Lung microvascular endothelial cell (primary cell): ENCODE measurements around the gene MTUS2. TPM values are rescaled to one million over a fixed set of nuclear protein-coding genes. Genes with fewer than 3 reads are reported as not detected.

Source experiments
- DNase-seq, 2 donors: peaks; one replicate each; pipeline versions ENCODE4 v3.0.0 to v3.0.0-alpha.2; 2010; ENCODE audit warnings: low read depth in 2 of 2
- total RNA-seq: library from RNA; depleted of rRNA; stranded (reverse); fragments of >200 nt; gene quantifications from 2 replicates; pipeline ENCODE4 v1.2.1, GENCODE V29; 2014

Gene MTUS2
- total RNA-seq, 1 donor from 2014 or later = not detected

DNA sequence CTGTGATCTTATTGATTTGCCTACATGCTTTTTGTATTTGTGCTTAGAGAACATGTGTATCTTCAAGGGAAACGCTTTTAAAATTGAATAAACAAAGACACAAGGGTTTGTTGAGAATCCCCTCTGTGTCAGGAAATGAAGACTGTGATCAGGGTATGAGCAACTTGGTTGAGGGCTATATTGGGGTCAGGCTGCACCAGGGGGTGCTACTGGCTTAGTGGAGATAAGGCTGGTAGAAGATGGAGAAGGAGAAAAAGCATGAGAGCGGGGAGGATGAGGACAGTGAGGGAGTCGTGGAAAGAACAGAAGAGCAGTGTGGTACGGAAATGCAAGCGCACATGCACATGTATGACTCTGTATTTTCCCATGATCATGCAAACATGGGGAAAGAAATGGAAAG is 201.6 kb downstream of the MTUS2 start:
- no peak for DNase-seq

DNA sequence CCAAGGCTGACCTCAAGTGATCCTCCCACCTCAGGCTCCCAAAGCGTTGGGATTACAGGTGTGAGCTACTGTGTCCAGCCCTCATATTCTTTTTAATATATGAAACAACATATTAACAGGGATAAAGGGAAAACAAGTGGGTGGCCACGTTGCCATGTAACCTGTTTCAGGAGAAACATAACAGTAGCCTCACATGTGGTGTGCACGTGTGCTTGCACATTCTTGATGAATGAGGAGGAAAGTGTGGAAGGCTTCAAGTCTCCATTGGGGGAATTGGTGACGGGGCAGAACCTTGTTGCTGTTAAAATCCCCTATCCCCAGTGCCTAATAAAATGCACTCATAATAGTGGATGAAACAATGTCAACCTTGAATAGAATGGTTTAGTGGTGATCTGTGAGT is 202.3 kb downstream of the MTUS2 start:
- DNase-seq = no peak

DNA sequence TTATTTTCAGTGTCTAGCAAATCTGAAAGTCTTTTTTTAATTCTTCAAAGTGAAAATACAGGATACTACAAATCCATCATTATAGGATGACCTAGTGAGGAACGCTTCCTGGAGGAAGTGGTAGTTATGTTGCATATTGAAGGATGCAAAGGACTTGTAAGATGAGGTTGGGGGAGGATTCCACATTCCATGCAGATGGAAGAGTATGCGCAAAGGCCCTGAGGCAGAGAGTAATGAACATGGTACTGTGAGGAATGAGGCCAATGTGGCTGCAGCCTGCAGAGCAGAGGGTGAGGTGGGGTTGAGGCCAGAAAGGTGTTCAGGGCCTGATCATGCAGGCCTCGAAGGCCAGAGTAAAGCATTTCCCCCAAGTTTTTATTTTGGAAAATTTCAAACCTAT is 202.8 kb downstream of the MTUS2 start:
- no peak for DNase-seq

DNA sequence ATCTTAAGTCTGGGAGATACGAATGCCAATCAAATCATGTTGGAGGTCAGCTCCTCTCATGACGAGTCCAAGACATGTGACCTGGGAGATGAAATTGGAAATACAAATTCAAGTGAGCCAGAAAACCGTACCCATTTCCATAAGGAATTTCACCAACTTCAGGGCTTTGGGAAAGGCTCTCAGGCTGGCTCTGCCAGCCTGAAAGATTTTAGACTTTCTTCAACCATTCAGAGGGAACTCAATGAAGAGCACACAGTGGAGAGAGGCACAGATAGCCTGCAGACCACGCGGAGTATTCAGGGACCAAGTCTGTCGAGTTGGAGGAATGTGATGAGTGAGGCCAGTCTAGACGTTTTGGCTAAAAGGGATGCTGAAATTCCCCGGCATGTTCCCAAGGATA is 204.6 kb downstream of the MTUS2 start:
- no peak for DNase-seq

DNA sequence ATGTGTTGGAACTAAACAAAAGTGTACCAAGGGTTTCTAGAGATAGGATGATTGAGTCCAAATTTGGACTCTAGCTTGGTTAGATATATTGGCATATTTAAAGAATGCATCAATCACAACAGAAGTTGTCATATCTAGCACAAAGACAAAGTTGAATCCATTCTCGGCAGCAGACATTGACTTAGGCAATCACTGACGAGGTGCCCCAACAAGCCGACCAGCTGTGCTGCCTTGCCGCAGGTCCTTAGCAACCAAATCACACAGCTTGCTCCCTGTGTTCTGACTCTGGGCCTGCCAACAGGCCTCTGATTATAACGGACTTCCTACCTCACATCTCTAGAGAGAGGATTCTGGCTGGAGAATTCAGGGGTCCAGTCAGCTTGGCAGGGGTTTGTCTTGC is 208.7 kb downstream of the MTUS2 start:
- DNase-seq = no peak

DNA sequence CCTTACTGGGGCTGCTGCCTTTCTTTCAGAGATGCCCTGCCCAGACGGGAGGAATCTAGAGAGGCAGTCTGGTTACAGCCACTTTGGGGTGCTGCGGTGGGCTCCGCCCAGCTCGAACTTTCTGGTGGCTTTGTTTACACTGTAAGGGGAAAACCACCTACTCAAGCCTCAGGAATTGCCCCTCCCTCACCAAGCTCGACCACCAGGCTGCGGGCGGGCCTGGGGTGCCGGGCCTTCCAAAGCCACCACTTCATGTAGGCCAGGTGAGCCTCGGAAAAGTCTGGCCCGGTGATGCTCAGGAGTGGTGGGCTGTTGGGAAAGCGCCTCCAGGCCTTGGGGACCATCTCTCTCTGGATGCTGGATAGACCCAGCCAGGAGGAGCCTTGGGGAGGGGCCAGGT is 218.6 kb downstream of the MTUS2 start:
- DNase-seq = no peak

DNA sequence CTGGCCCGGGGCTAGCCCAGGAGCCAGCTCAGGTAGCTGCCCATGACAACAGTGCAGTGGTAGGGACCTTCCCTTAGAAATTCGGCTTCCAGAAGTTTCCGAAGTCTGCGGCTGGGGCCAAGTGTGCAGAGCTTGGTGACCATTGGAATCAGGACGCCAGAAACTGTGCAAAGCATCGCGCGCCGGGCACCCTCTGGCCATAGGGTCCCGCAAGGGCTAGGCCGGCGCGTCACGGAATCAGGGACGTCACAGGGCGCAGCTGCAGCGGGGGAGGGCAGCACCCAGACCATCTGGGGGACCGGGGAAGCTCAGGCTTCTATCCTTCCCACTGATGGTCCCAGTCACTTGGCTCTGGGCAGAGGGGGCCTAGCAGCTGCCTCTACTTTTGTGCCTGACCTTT is 219.1 kb downstream of the MTUS2 start:
- no peak for DNase-seq

DNA sequence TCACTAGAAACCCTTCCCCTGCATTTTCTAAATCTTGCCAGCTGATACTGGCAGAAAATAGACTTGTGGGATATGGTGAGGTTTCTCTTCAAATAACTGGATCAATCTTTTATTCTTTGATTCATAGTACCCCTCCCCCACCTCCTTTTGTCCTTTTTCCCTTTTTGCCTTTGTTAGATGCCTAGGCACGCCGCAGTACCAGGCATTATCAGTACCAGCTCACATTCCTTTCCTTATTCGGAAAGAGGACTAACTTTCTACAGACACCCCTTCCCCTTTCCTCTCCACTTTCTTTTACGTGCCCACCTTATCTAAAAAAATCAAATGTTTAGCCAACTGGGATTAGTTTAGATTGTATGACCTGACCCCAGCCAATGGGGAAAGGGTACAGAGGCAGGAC is 226.4 kb downstream of the MTUS2 start:
- DNase-seq = no peak

DNA sequence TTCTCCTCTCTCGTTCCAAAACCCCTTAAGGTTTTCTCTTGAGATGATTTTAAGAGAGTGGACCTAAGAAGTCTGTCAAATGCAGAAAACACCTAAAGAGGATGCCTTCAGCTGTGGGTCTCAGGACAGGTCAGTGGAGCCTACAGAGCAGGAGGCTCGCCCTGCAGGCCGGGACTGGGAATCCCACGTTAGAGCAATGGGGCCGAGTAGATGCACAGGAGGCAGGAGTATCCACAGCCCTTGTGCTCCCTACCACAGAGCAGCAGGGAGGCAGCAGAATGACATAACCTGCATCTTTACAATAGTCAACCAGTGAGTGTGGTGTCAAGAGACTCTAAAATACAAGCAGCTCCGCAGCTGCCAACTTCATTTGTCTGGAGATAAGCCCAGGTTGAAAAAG is 229.4 kb downstream of the MTUS2 start:
- no peak for DNase-seq

DNA sequence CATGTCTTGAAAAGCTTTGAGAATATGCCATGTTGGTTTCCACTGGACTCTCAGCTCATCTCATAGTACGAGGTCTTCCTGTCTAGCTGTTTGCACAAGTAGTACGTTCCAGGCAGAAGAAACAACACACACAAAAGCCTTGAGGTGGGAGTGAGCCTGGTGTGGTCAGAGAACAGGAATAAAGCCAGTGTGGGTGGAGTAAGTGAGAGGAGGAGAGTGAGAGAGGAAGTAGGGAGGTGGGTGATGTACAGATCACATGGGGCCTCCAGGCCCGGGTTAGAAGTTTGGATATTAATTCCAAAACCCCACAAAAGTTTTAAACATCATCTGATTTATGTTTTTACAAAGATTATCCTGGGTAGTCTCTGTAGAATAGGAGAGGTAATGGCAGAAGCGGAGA is 230.6 kb downstream of the MTUS2 start:
- no peak for DNase-seq

DNA sequence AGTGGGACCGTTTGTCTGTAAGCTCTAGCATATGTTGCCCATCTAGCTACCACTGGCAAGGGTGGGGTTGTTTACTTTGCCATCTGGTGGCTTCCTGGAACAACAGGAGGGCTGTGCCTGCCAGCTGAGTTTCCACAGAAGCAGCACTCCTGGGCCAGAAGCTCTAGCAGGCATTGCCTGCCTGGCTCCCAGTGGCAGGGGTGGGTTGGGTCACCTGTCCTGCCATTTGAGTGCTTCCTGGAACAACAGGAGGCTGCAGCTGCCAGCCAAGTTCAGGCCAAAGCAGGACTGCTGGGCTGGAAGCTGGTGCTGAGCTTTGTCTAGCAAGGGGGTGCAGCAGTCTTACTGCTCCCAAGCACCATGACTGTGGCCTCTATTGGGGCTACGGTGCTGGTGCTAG is 239.7 kb downstream of the MTUS2 start:
- no peak for DNase-seq

DNA sequence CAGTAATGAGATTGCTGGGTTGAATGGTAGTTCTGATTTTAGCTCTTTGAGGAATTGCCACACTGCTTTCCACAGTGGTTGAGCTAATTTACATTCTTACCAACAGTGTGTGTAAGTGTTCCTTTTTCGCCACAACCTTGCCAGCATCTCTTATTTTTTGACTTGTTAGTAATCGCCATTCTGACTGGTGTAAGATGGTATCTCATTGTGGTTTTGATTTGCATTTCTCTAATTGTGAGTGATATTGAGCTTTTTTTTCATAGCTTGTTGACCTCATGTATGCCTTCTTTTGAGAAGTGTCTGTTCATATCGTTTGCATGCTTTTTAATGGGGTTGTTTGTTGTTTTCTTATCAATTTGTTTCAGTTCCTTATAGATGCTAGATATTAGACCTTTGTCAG is 245.0 kb downstream of the MTUS2 start:
- no peak for DNase-seq

DNA sequence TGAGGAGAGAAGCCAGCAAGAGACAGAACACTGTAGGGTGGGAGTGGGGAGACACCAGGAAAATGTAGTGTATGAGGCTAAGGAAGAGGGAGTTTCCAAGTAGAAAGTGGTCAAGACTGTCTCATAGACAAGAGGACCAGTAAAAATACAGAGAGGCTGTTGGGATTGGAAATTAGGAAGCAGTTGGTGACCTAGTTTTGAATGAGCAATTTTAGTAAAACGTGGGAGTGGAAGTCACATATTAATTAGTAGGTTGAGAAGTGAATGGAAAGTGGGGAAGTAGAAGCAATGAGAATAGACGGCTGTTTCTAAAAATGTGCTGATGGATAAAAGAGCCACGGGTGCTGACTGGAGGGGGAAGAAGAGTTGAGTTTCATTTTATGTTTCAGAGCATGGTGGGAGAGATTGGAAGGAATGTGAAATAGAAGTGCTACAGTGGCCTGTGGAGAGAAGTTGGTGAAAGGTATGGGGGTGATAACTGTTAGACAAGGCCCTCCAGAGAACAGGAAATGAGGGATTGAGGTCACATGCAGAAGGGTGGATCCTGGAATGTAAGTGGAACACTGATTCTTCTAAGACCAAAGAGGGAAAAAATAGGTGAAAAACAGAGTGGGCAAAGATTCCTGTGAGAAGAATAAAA is 247.3 kb downstream of the MTUS2 start:
- DNase-seq = no peak

DNA sequence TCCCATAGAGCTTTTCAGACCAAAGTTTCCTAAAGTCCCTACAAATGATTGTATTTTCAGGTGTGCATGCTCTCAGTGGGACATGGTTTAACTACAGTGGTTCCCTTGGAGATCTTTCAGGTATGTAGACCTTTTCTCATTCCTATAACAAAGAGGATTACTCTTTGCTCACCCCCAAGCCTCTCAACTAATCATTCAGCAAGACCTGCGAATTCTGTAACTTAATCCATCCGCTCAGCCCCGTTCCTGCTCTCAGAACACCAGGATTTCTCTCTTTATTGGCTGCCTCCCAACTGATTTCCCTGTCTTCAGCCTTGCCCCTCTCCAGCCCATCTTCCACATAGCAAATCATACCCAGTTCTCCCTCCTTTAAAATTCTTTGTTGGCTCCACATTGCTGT is 253.6 kb downstream of the MTUS2 start:
- no peak for DNase-seq

DNA sequence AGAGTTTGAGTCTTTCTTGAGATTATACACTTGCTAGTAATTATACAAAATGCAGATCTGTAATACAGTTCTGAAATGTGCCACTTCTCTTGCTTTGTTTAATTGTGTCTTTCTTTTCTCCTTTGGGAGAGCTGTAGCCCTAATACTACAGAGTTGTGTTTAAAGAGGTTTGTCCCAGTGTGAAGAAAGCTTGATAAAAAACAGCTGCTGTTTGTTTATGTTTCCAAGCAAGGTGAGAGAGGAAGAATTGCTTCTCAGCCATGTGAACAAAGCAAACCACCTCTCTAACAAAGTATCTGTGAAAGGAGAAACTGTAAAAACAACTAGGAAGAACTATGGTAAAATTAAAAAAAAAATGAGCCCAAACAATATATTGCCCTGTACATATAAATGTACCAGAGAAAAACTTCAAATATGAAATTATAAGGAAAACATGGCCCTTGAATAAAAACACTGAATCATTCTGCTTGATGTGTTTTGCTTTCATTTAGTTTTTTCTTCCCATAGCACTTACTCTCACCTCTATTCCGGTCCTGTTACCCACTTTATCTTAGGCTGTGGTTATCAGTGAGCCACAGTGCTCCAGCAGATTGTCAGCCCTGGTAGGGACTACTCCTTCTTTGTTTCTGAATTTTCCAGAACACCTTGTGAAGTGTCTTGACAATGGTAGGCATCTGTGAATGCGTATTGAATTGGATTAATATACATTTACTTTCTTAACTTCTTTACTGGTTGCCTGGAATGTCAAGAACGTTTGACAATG is 257.1 kb downstream of the MTUS2 start:
- no peak for DNase-seq

DNA sequence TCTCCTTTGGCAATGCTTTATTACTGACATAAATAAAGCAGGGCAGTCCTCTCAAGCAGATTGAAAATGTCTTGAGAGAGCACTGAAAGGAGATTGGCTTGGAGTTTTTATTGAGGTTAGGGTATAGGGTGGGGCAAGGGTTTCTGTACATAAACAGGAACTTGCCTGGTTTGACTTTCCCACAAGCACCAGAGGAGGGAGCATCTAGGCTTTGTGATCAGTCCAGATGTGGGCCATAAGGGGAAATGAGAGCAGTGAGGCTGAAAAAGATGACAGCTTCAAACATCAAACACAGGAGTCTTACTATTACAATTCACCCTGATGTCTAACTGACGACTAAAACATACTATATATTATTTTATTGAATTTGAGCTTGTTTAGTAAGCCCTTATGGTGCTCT is 260.9 kb downstream of the MTUS2 start:
- DNase-seq = no peak

DNA sequence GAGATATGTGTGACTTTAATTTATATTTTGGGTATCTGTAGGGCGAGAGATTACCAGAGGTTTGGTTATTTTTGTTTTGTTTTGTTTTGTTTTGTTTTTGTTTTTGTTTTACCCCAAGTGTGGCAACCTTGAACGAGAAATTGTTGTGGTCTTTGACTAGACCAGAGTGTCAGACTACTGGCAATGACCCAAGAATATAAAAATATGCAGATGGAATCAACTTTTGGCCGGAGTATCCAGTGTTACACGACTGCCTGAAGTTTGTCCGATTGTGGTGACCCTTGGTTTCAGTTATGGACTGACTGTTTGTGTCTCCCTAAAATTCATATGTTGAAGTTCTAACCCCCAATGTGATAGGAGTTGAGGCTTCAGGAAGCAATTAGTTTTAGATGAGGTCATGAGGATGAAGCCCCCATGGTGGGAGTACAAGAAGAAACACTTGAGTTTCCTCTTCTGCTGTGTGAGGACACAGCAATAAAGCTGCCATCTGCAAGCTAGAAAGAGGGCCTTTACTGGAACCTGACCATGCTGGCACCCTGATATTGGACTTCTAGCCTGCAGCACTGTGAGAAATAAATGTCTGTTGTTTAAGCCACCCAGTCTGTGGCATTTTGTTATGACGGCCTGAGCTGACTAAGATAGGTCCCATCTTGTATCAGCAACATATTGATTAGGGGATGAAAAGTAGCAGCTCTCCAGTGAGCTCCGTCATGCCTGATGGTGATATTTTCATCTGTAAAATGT is 261.7 kb downstream of the MTUS2 start:
- no peak for DNase-seq

DNA sequence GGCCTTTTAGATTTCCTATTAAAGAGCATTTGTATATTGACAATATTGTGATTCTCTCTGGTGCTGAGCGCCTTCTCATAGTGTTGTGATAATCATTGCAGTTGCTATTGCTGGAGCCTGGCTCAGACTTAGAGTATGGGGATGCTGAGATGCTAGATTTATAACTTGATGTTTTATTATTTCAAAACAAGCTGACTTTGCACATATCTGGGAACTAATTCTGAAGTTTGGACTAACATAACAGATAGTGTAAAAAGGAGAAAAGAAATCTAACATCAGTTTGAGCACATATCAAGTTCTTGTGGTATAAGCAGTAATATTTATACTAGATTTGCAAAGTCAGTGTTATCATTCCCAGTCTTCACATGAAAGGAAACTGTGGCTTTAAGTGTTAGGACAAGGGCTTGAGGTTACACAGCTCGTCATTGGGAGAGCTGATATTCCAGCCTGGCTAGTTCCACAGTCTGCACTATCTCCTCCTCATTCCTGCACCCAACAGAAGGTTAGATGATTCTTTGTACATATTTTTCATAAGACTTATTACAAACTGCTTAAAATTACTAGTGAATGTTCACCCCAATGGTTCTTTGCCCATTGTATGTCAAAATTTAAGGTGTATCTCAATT is 279.8 kb downstream of the MTUS2 start:
- no peak for DNase-seq

DNA sequence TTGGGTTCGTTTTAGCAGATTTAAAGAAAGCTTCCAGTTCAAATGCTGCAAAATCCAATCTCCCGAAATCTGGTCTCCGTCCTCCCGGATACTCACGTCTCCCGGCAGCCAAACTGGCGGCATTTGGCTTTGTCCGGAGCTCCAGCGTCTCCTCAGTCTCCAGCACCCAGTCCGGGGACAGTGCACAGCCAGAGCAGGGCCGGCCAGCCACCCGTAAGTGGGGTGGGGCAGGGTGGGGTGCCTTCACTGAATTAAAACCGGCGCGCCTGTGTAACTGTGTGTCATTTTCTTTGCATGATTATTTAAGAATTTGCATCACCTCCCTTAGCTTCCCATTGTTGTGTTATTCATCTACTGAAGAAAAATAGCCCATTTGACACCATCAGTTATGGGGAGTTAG is 280.6 kb downstream of the MTUS2 start:
- no peak for DNase-seq

DNA sequence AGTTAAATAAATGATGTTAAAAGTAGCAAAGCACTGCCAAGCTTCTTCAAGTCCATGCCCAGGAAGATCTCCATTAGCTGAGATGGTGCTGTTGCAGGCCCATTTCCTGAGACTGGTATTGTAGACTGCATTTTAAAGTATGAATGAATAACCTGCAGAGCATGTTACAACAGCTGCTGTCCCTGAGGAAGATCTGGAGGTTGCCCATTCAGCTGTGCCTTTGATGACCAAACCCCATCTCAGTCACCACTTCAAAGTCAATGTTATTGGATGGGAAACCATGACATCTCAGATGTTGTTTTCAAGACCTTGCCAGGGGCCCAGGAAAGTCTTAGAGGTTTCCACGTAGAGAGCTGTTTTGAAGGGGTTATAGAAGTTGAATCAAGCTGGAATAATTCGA is 281.3 kb downstream of the MTUS2 start:
- no peak for DNase-seq

DNA sequence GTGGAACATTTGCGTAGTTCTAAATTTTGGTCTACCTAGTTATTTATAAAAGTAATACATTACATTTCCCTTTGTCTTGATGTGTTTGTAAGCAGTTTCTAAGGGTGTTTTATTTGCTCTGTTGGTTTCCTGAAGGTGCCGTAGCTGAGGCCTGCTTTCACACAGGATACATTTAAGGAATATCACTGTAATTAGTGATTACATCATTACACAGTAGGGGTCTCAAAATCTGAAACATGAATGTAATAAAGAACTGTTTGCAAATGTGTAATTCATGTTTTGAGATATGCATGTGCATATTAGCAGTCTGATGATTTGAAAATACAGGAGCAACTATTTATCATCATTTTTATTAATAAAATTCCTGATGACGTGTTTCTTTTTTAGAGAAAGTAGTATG is 281.8 kb downstream of the MTUS2 start:
- DNase-seq = no peak

DNA sequence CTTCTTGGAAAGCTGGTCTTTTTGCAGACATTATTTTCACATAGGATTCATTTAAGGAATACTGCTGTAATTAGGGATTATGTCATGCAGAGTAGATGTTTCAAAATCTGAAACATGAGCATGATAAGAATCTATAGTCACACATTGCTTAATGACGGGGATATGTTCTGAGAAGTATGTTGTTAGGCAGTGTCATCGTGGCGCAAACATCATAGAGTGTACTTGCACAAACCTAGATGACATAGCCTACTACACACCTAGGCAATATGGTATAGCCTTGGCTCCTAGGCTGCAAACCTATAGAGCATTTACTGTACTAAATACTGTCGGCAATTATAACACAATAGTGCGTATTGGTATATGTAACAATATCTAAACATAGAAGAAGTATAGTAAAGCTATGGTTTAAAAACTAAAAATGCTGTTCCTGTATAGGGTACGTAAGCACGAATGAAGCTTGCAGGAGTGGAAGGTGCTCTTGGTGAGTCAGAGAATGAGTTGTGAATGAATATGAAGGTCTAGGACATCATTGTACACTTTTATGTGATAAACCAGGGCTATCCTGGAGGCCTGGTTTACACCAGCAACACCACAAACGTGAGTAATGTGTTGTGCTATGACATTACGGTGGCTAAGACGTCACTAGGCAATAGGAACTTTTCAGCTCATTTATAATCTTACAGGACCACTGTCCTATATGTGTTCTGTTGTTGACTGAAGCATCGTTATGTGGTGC is 283.1 kb downstream of the MTUS2 start:
- DNase-seq = no peak
